Fibroblast of skin of left quadriceps (primary cell): ENCODE results near the gene RRBP1.

Experiments
- DNase-seq, 2 experiments: peaks; one replicate each; pipeline ENCODE4 v3.0.0-alpha.2; 2013; ENCODE audit warnings: low read depth in 2 of 2

The RRBP1 gene

DNA sequence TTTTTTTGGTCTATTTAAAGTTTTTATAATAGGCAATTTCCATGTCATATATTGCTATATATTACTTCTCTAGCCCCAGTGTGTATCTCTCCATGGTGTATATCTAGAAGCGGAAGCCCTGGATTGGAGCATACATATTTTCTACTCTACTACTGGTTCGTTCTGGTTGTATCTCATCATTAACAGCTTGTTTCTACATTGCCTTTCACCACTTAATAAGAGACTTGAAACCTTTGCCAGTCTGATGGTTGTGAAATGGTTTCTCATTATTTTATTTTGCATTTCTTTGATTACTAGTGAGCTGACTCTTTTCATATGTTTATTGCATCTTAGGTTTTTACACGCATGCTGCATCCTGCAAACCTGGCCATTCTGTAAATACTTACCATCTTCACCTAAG, 108.6 kb downstream of the RRBP1 start:
- DNase-seq, result no peak

GRCh38 chr20:17572034-17572638, 109.9 kb downstream of the RRBP1 start:
- no peak for DNase-seq

DNA sequence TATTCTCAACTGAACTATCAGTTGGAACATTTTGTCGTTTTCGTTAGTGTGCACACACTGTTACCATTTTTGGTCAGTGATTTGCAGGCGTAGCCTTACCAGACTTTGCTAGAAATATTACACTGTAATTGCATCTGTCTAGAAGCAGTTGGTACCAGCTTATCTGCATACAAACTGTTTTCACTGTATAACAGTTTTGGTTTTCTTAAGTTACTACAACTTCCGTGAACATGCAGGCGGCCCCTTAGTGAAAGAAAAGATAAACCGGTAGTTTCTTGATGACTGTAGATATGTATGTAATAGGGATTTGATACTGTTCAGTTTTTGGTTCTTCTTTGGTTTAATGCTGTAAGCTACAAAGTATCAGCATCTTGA, 110.9 kb downstream of the RRBP1 start:
- no peak for DNase-seq

DNA sequence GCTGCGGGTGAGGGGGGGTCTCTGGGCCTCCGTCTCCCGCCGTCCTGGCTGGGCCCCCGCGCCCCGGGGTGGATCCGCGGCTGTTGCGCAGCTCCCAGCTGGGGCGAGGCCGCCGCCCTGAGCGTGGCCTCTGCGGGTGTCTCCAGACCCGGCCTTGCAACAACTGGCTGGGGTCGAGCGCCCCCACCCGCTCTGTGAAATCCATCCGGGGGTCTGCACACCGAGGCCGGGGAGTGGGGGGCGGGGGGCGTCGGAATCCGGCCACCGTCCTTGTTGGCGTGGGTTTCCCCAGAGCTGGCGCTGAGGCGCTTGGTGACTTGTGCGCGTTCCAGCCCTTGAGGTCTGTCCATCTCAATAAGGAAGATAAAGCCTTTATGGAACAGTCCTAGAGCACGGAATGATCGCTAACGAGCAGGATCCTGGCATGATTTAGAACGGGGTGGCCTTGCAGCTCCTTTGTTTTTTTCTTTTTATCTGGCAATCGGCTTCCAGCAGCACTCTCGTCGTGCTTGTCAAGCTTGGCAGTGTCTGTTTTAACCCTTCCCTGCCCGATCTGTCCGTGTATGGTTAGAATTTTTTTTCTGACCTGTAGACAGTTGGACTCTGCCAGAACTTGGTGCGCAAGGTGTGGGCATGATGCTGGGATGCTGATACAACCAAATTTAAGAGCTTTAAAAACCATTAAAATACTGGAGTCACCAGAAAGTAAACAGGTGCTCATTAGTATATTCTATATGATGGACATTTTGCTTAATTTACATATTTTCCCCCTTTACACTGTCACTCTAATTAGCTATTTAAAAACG, 111.5 kb downstream of the RRBP1 start:
- no peak for DNase-seq

GRCh38 chr20:17569616-17570346, 112.3 kb downstream of the RRBP1 start, which contains the start of gene DSTN:
Gene DSTN (plus strand): TSS chr20:17570075. CDS start chr20:17570209, 134 bp downstream.
- DNase-seq, result peak; percentile 93 to 94

GRCh38 chr20:17568972-17569521, 113.0 kb downstream of the RRBP1 start:
- peak; percentile 98 for DNase-seq

DNA sequence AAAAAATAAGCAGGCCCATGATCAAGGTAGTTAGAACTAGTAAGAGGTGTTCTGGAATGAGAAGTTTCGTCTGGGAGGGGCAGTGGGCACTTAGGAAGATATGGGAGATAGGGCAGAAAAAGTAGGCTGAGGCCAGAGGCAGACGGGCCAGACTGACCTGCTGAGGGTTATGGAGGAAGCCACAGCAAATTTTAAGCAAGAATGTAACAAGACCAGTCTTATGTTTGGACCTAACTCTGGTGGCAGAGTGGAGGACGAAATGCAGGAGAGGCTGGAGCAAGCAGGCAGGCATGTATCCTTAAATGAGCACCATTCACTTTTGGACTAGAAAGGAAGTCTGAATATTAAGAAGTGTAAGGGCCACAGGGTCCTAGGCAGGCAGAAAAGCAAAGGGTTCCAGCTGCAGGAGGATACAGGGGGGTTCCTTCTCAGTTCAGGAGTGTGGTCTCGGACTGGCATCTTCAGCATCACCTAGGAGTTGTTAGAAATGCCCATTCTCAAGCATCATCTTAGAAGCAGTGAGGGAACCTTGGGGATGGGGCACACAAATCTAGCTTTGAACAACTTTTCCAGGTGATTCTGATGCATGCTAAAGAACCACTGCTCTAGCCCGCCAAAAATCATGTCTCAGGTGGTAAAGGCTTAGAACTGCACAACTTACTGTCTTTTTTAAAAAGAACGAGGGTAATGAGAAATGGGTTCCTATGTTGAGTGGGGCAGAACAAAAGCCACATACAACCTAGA, 113.8 kb downstream of the RRBP1 start:
- no peak for DNase-seq

- no peak for DNase-seq
Measured at GRCh38 chr20:17566345-17566744, 115.7 kb downstream of the RRBP1 start.

DNA sequence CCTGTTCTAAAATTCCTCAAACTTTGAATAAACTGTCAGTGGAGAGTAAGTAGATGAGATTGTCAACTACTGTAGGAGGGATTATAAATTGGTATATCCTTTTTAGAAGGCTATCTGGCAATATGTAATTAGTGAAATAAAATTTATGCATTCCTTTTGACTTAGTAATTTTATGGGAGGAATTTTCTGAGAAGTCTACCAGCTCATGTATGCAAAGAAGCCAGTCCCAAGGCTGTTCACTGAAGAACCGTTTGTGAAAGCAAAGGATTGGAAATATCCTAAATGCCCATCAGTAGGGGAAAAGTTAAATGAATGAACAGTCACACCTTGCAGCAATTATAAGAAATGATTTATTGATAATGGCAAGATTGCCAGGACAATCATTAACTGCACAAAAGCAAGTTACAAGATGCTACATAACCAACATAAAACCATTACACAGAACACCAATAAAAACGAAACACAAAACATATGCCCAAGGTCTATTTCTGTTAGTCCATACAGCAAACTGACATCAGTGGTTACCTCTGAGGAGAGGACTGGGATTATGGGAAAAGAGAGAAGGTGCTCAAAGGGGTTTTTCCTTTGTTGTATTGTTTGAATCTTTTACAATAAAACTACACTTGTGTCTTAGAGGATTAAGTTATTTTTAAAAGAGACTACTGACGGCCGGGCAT, 116.7 kb downstream of the RRBP1 start:
- peak; percentile 44 to 57 for DNase-seq
